22Rv1 (cell line): ENCODE data around the gene KIF22.
"Not testable (repeated sequence)": the region's sequence is repeated elsewhere in the genome, so short reads cannot be mapped to it uniquely, and the experiment has no call there.

Experiments used
- ZFX ChIP-seq: fragments of 450-650 bp; IDR thresholded peaks from 2 replicates; pipeline ENCODE4 v1.6.1; 2017; ENCODE audit warnings: antibody characterized with exemption, borderline replicate concordance
- TF ChIP-seq, protein P1 (sequence below): fragments of 450-650 bp; IDR thresholded peaks from 2 replicates; pipeline ENCODE4 v1.5.1; 2017; ENCODE audit warnings: mild to moderate bottlenecking

DNA sequence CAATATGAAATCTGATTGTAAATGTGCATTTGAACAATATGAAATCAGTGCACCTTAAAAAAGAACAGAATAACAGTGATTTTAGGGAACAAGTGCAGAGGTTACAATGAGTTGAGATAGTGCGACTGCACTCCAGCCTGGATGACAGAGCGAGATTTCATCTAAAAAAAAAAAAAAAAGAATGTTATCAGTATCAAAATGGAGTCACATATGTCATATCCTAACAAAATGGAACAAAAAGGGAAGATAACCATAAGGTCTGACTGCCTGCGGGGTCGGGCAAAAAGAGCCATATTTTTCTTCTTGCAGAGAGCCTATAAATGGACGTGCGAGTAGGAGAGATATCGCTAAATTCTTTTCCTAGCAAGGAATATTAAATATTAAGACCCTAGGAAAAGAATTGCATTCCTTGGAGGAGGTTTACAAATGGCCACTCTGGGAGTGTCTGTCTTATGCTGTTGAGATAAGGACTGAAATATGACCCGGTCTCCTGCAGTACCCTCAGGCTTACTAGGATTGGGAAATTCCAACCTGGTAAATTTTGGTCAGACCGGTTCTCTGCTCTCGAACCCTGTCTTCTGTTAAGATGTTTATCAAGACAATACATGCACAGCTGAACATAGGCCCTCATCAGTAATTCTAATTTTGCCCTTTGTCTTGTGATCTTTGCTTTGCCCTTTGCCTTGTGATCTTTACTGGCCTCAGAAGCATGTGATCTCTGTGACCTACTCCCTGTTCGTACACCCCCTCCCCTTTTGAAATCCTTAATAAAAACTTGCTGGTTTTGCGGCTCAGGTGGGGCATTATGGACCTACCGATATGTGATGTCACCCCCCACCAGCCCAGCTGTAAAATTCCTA is 7.2 kb upstream of the KIF22 start:
- TF ChIP-seq, protein P1, sequence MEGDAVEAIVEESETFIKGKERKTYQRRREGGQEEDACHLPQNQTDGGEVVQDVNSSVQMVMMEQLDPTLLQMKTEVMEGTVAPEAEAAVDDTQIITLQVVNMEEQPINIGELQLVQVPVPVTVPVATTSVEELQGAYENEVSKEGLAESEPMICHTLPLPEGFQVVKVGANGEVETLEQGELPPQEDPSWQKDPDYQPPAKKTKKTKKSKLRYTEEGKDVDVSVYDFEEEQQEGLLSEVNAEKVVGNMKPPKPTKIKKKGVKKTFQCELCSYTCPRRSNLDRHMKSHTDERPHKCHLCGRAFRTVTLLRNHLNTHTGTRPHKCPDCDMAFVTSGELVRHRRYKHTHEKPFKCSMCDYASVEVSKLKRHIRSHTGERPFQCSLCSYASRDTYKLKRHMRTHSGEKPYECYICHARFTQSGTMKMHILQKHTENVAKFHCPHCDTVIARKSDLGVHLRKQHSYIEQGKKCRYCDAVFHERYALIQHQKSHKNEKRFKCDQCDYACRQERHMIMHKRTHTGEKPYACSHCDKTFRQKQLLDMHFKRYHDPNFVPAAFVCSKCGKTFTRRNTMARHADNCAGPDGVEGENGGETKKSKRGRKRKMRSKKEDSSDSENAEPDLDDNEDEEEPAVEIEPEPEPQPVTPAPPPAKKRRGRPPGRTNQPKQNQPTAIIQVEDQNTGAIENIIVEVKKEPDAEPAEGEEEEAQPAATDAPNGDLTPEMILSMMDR: not testable (repeated sequence)
- not testable (repeated sequence) for TF ChIP-seq ZFX
